Activated T-helper 1 cell treated with anti-CD3 and anti-CD28 coated beads, Interleukin-12 subunit alpha, Interleukin-12 subunit beta, Interleukin-2, Interleukin-4 antibody, amounts not matched to agents 30 ng/mL and 10 ng/mL and 1 ng/mL, durations not matched to agents 14 hours and 24 hours and 36 hours (primary cell): ENCODE data around the gene HAO1. TPM values are rescaled to one million over a fixed set of nuclear protein-coding genes. Genes with fewer than 3 reads are reported as not detected.
A peak's percentile ranks its signal among the peaks of the same experiment; 100 is the strongest.

Experiments
- DNase-seq: peaks from one replicate; pipeline ENCODE4 v3.0.0; 2021; ENCODE audit warnings: low spot score
- H3K27ac Mint-ChIP-seq: one replicate; pipeline ENCODE4 v1.8.0; 2021; ENCODE audit warnings: mild to moderate bottlenecking, mixed read lengths
- H3K27me3 Mint-ChIP-seq: one replicate; pipeline ENCODE4 v1.8.0; 2022; ENCODE audit warnings: mild to moderate bottlenecking, moderate library complexity, mixed read lengths; ENCODE audit not compliant: insufficient read depth
- H3K36me3 Mint-ChIP-seq: one replicate; pipeline ENCODE4 v1.8.0; 2021; ENCODE audit warnings: low read depth, mixed read lengths
- H3K4me1 Mint-ChIP-seq: one replicate; pipeline ENCODE4 v1.8.0; 2021; ENCODE audit warnings: low read depth, mixed read lengths
- H3K4me3 Mint-ChIP-seq: one replicate; pipeline ENCODE4 v1.8.0; 2021; ENCODE audit warnings: mild to moderate bottlenecking, moderate library complexity, mixed read lengths
- H3K9me3 Mint-ChIP-seq: one replicate; pipeline ENCODE4 v1.8.0; 2021; ENCODE audit warnings: mixed read lengths
- intact Hi-C: fragments of 100-400 bp; cut with micrococcal nuclease; formaldehyde crosslinking; loops from one replicate; pipeline ENCODE4 v1.15.1; 2024
- total RNA-seq: library from RNA; stranded (reverse); gene quantifications from 2 replicates; pipeline ENCODE4 v1.2.3, GENCODE V29; 2022

HAO1 gene
- total RNA-seq: not detected in 2 replicates

DNA sequence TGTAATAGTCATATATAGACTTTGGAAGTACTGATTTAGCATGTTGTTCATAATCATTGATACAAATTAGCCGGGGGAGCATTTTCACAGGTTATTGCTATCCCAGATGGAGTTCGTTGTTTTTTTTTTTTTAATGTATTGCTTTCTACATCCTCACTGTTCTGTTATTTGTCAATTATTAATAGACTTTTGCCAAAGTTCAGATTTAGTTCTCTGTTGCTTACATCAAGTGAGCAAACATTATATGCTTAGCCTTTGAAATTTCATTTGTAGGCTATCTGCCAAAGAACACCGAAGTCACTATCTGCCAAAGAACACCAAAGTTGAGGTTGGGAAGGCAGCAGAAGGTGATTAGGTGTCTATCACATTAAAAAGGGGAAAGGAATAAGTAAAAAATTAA lies at the start of gene HAO1:
HAO1 (minus strand) TSS at position 118 of the 400 bp plus-strand sequence; CDS start at position 82, 36 bp downstream.
- Mint-ChIP-seq H3K36me3 (no peaks in the 10 kb centered on the region), H3K4me1 (no peaks in the 10 kb centered on the region), H3K9me3 (no peaks in the 10 kb centered on the region), H3K27ac (no peak within 1 kb of the TSS), H3K4me3 (no peak within 1 kb of the TSS), H3K27me3 (peaks cover 3% of the 10 kb centered on the region)
- intact Hi-C loops: no loop called here
- DNase-seq: no peak

GRCh38 chr20:7989379-7989778 lies 49.1 kb upstream of the HAO1 start:
- no peaks in the 10 kb centered on the region for H3K27me3 Mint-ChIP-seq
- H3K9me3 Mint-ChIP-seq: peaks cover 9% of the 10 kb centered on the region
- intact Hi-C loops: no loop called here
- peaks cover 19% of the 10 kb centered on the region for H3K36me3 Mint-ChIP-seq
- no peak overlapping the region for H3K27ac Mint-ChIP-seq
- no peak for DNase-seq
- no peak overlapping the region for H3K4me3 Mint-ChIP-seq
- H3K4me1 Mint-ChIP-seq: no peaks in the 10 kb centered on the region

- Mint-ChIP-seq H3K36me3 (peaks cover 26% of the 10 kb centered on the region), H3K27me3 (no peaks in the 10 kb centered on the region), H3K9me3 (no peaks in the 10 kb centered on the region), H3K27ac (no peak overlapping the region), H3K4me1 (peaks cover 3% of the 10 kb centered on the region), H3K4me3 (no peak overlapping the region)
- intact Hi-C loops: no loop called here
- no peak for DNase-seq
Observed at GRCh38 chr20:7985916-7986315, 45.7 kb upstream of the HAO1 start.

DNA sequence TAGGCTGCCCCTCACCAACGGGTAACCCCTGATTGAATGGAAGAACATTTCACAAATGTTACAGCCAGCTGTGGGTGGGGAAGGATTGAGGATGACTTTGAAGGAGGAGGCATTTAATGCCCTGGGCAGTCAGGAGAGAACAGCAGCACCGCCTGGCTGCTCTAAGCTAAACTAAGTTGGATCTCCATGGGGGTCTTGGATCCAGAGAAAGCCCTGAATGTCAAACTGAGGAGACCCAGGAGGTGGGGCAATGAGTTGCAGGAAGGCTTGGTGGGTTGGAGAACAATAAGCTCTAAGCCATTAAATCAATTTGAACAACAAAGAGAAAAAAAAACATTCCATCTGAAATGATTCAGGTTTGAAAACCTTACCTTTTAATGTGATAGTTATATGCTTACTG lies 43.9 kb upstream of the HAO1 start:
- peaks cover 12% of the 10 kb centered on the region for H3K4me1 Mint-ChIP-seq

GRCh38 chr20:7981374-7981773 lies 41.1 kb upstream of the HAO1 start:
- Mint-ChIP-seq H3K36me3 (peaks cover 30% of the 10 kb centered on the region), H3K4me1 (peaks cover 12% of the 10 kb centered on the region), H3K27me3 (no peaks in the 10 kb centered on the region), H3K4me3 (no peak overlapping the region), H3K27ac (no peak overlapping the region), H3K9me3 (no peaks in the 10 kb centered on the region)
- DNase-seq: no peak
- intact Hi-C loops: loop anchor here (2.0 kb wide), 1 partner anchor 37 kb away; the partner anchor contains the start of gene TMX4

More for the DNA sequence above, 43.9 kb upstream of the HAO1 start:
- intact Hi-C loops: no loop called here
- Mint-ChIP-seq H3K36me3 (peaks cover 29% of the 10 kb centered on the region), H3K9me3 (no peaks in the 10 kb centered on the region), H3K27me3 (no peaks in the 10 kb centered on the region), H3K27ac (no peak overlapping the region), H3K4me3 (no peak overlapping the region)
- DNase-seq: no peak

DNA sequence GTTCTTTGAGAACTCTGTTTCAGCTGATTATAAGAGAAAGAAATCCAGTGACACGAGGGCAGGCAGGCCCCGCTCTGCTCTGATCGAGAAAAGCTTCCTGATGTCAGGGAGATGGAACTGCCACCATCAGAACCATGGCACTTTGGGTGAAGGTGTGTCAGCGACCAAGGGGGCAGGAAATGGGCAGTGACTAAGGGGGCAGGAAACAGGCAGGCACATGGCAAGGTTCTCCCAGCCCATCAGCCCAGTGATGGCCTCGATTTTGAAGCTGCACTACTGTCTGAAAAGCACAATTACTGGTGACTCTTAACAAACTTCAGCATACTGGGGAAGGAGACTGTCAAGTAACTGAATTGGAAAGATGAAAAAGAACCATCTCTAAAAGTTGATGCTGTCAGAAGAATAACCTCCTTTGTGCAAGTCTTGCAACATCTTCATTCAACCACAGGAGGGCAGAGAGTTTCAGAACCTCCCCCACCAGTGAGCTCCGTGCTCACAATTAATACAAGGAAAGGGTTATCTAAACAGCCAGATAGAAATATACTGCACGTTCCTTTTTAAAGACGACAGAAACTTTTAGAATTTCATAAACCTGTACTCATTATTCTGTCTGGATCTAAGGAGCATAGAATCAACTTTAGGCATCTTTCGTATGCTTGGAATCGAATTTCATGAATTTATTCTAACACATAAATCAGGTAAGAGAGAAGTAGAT lies 40.2 kb upstream of the HAO1 start:
- intact Hi-C loops: loop anchor here (2.0 kb wide), 1 partner anchor 38 kb away; the partner anchor contains the start of gene TMX4
- Mint-ChIP-seq H3K36me3 (peaks cover 25% of the 10 kb centered on the region), H3K27ac (peak overlapping the region; percentile 50), H3K9me3 (no peaks in the 10 kb centered on the region), H3K4me3 (no peak overlapping the region), H3K27me3 (no peaks in the 10 kb centered on the region), H3K4me1 (peaks cover 12% of the 10 kb centered on the region)
- no peak for DNase-seq

DNA sequence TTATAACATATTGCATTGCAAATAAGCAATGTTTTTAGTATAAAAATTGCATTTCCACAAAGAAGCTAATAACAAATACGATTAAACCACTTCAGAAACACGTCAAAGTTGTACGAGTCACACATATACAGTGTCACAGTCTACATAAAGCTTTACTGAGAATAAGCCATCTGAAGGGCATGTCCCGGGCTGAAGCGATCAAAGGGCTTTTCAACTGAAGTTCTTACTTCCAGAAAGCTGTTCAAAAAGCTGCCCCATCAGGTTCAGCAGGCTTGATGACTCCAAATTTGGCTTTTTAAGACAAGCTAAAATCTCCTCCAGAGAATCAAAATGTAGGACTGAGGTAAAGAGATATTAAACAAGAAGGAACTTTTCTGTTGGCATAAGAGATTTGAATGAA lies 37.5 kb upstream of the HAO1 start:
- intact Hi-C loops: no loop called here
- no peak overlapping the region for H3K27ac Mint-ChIP-seq
- no peaks in the 10 kb centered on the region for H3K9me3 Mint-ChIP-seq
- no peak for DNase-seq
- H3K27me3 Mint-ChIP-seq: no peaks in the 10 kb centered on the region
- H3K36me3 Mint-ChIP-seq: peaks cover 19% of the 10 kb centered on the region
- H3K4me1 Mint-ChIP-seq: peaks cover 12% of the 10 kb centered on the region
- no peak overlapping the region for H3K4me3 Mint-ChIP-seq

GRCh38 chr20:7975851-7976414 lies 35.7 kb upstream of the HAO1 start:
- peaks cover 9% of the 10 kb centered on the region for H3K4me1 Mint-ChIP-seq
- peaks cover 6% of the 10 kb centered on the region for H3K36me3 Mint-ChIP-seq
- intact Hi-C loops: no loop called here
- H3K9me3 Mint-ChIP-seq: no peaks in the 10 kb centered on the region
- H3K27ac Mint-ChIP-seq: no peak overlapping the region
- H3K27me3 Mint-ChIP-seq: no peaks in the 10 kb centered on the region
- no peak overlapping the region for H3K4me3 Mint-ChIP-seq
- DNase-seq: no peak

DNA sequence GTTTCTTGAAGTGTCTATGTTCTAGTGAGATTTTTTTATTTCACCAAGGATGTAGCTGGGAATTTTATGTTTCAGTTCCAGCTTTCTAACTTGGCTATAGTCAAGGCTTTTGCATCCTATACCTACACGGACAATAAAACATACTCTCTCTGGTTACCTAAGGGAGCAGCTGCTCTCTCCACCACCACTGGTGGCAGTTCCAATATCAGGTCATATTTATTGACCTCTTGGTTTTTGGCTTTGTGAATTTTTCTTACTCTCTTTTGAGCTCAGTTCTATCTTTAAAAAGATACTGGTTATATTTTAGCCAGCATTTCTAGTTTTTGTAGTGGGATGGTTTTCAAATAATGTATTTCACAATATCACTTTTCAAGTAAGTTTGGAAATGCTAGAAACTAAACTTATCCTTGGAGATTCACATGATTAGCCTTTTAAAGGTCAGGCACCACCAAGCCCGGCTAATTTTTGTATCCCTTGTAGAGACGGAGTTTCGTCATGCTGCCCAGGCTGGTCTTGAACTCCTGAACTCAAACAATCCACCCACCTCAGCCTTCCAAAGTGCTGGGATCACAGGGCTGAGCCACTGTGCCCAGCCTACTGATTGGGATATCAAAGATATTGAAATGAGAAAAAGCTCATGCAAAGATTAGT lies 34.7 kb upstream of the HAO1 start:
- Mint-ChIP-seq H3K36me3 (peaks cover 3% of the 10 kb centered on the region), H3K9me3 (no peaks in the 10 kb centered on the region), H3K27ac (no peak overlapping the region), H3K4me1 (no peaks in the 10 kb centered on the region), H3K4me3 (no peak overlapping the region), H3K27me3 (peaks cover 3% of the 10 kb centered on the region)
- DNase-seq: no peak
- intact Hi-C loops: no loop called here

DNA sequence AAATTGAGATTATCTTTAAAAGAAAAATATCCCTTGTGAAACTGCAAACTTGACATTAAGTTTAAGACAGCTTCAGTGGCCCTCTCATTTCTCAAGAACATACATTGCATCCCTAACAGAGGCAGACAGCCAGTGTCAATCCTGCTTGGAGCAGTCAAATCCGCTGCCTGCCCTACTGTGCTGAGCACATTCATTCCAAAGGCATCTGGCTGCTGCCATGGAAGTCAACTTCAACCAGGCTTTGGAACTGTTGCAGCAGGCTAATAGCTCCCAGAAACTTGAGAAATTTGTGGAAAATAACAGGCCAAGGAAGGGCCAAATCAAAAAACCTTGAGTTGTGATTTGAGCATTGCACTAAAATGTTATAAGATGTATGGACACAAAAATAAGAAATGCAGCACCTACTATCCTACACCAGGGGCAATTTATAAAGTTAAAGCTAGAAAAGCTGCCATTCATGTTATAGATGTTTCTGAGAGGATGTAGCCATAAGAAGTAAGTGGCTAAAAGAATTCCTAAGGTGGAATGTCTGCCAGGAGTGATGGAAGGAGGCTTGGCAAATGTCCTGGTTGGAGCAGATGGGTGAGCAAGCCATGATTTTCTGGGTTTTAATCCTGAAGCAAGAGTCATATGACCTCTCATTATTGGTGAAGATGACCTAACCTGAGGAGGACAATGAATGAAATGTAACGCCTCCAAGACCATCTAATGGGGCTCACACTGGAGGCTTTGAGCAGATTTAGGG lies 31.4 kb upstream of the HAO1 start:
- Mint-ChIP-seq H3K4me3 (no peak overlapping the region), H3K27ac (no peak overlapping the region)

DNA sequence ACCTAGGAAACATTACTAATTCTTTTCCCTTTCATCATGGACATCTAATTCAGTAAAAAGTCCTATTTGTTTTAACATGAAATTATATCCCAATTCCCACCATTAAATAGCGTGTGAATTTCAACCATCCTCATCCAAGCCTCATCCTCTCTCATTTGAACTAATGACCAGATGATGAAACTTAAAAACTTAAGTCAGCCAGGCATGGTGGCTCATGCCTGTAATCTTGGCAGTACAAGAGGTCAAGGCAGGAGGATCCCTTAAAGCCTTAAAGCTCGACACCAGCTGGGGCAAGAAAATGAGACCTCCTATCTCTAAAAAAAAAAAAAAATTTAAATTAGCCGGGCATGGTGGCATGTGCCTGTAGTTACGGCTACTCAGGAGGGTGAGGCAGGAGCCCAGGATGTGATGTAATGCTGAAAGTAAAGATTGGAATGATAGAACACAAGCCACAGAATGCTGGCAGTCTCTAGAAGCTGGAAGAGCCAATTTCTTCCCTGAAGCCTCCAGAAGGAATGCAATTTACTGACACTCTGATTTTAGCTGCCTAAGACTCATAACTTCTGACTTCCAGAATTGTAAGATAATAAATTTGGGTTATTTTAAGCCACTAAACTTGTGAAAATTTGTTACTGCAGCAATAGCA lies 27.1 kb upstream of the HAO1 start:
- no peak overlapping the region for H3K27ac Mint-ChIP-seq
- intact Hi-C loops: no loop called here
- no peak overlapping the region for H3K4me3 Mint-ChIP-seq
- H3K9me3 Mint-ChIP-seq: no peaks in the 10 kb centered on the region
- H3K27me3 Mint-ChIP-seq: peaks cover 3% of the 10 kb centered on the region
- no peaks in the 10 kb centered on the region for H3K4me1 Mint-ChIP-seq
- no peak for DNase-seq
- H3K36me3 Mint-ChIP-seq: no peaks in the 10 kb centered on the region

More for the DNA sequence above, 31.4 kb upstream of the HAO1 start:
- H3K27me3 Mint-ChIP-seq: peaks cover 3% of the 10 kb centered on the region
- H3K36me3 Mint-ChIP-seq: no peaks in the 10 kb centered on the region
- H3K9me3 Mint-ChIP-seq: no peaks in the 10 kb centered on the region
- no peak for DNase-seq
- intact Hi-C loops: no loop called here
- no peaks in the 10 kb centered on the region for H3K4me1 Mint-ChIP-seq

DNA sequence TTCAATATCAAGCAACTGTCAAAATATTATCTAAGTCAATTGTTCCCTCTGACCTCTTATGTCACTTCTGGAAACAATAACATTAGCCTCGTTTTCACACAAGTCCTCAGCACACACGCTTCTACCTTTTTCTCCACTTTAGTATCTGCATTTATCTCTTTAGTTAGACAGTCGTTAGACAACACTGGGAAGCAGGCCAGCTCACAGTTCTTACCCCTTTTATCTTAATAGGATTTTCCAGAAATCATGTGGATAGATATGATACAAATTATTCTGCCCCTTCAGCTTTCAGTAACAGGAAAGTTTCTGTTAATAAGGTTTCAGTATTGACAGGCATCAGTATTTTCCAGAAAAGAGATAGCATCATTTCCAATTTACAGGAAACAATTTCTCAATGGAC lies 25.9 kb upstream of the HAO1 start:
- intact Hi-C loops: no loop called here
- H3K9me3 Mint-ChIP-seq: no peaks in the 10 kb centered on the region
- no peak overlapping the region for H3K27ac Mint-ChIP-seq
- H3K36me3 Mint-ChIP-seq: no peaks in the 10 kb centered on the region
- no peak overlapping the region for H3K4me3 Mint-ChIP-seq
- no peaks in the 10 kb centered on the region for H3K4me1 Mint-ChIP-seq
- H3K27me3 Mint-ChIP-seq: peaks cover 3% of the 10 kb centered on the region
- DNase-seq: no peak
